ENCODE measurements around the gene SGMS1.

The SGMS1 gene

GRCh38 chr10:50395271-50395670 is 228.5 kb downstream of the SGMS1 start:
- Histone ChIP-seq H3K9me3 (ENCODE audit: insufficient read depth, low read length) (no peaks in the 10 kb centered on the region), H3K27ac (ENCODE audit: low read length) (no peak overlapping the region), H3K79me2 (ENCODE audit: low read length) (peaks cover 4% of the 10 kb centered on the region; the same call in 1 of the 2 replicates), H3K4me3 (ENCODE audit: low read length) (0 out of 2 replicates have a peak overlapping the region, but pooled peaks have one; percentile 10), H2AFZ (ENCODE audit: low read depth, low read length) (no peak overlapping the region), H3K4me1 (ENCODE audit: low read length) (peaks cover 26% of the 10 kb centered on the region), H3K36me3 (replicated peaks; ENCODE audit: low read depth, low read length) (no peaks in the 10 kb centered on the region), H4K20me1 (ENCODE audit: insufficient read depth, low read length) (peaks cover 17% of the 10 kb centered on the region; the same call in 1 of the 2 replicates), H3K4me2 (ENCODE audit: low read length) (peak overlapping the region; percentile 73), H3K9ac (ENCODE audit: low read length) (no peak overlapping the region), H3K27me3 (ENCODE audit: low read depth, low read length) (no peaks in the 10 kb centered on the region)
- no peak for TF ChIP-seq EZH2phosphoT487 (IDR thresholded peaks at IDR 0.05; ENCODE audit: low read depth)
- no peak for TF ChIP-seq CTCF (IDR thresholded peaks at IDR 0.05; ENCODE audit: low read depth, low read length)

GRCh38 chr10:50394832-50395231 is 228.9 kb downstream of the SGMS1 start:
- Histone ChIP-seq H3K27me3 (ENCODE audit: low read depth, low read length) (no peaks in the 10 kb centered on the region), H3K4me2 (ENCODE audit: low read length) (no peak overlapping the region), H3K4me1 (ENCODE audit: low read length) (peaks cover 26% of the 10 kb centered on the region), H4K20me1 (ENCODE audit: insufficient read depth, low read length) (peaks cover 17% of the 10 kb centered on the region; the same call in 1 of the 2 replicates), H3K79me2 (ENCODE audit: low read length) (peaks cover 4% of the 10 kb centered on the region; the same call in 1 of the 2 replicates), H3K9me3 (ENCODE audit: insufficient read depth, low read length) (no peaks in the 10 kb centered on the region), H3K36me3 (replicated peaks; ENCODE audit: low read depth, low read length) (no peaks in the 10 kb centered on the region), H2AFZ (ENCODE audit: low read depth, low read length) (no peak overlapping the region), H3K9ac (ENCODE audit: low read length) (no peak overlapping the region), H3K4me3 (ENCODE audit: low read length) (no peak overlapping the region), H3K27ac (ENCODE audit: low read length) (no peak overlapping the region)
- TF ChIP-seq EZH2phosphoT487 (IDR thresholded peaks at IDR 0.05; ENCODE audit: low read depth), result no peak
- TF ChIP-seq CTCF (IDR thresholded peaks at IDR 0.05; ENCODE audit: low read depth, low read length), result no peak

- H3K27me3 ChIP-seq (ENCODE audit: low read depth, low read length), result no peaks in the 10 kb centered on the region
- no peaks in the 10 kb centered on the region for H3K36me3 ChIP-seq (replicated peaks; ENCODE audit: low read depth, low read length)
- no peaks in the 10 kb centered on the region for H3K9me3 ChIP-seq (ENCODE audit: insufficient read depth, low read length)
- H3K27ac ChIP-seq (ENCODE audit: low read length), result no peak overlapping the region
- H3K4me1 ChIP-seq (ENCODE audit: low read length), result peaks cover 26% of the 10 kb centered on the region
- H3K4me3 ChIP-seq (ENCODE audit: low read length), result no peak overlapping the region
- H3K9ac ChIP-seq (ENCODE audit: low read length), result no peak overlapping the region
- TF ChIP-seq CTCF (IDR thresholded peaks at IDR 0.05; ENCODE audit: low read depth, low read length), result no peak
- no peak for TF ChIP-seq EZH2phosphoT487 (IDR thresholded peaks at IDR 0.05; ENCODE audit: low read depth)
- H3K79me2 ChIP-seq (ENCODE audit: low read length), result peaks cover 4% of the 10 kb centered on the region; the same call in 1 of the 2 replicates
- peaks cover 17% of the 10 kb centered on the region; the same call in 1 of the 2 replicates for H4K20me1 ChIP-seq (ENCODE audit: insufficient read depth, low read length)
- no peak overlapping the region for H2AFZ ChIP-seq (ENCODE audit: low read depth, low read length)
- H3K4me2 ChIP-seq (ENCODE audit: low read length), result no peak overlapping the region
These were observed 229.8 kb downstream of the SGMS1 start for GRCh38 chr10:50393784-50394467.

GRCh38 chr10:50392966-50393718 is 230.6 kb downstream of the SGMS1 start:
- no peaks in the 10 kb centered on the region for H3K36me3 ChIP-seq (replicated peaks; ENCODE audit: low read depth, low read length)
- H3K4me3 ChIP-seq (ENCODE audit: low read length), result no peak overlapping the region
- no peaks in the 10 kb centered on the region for H3K27me3 ChIP-seq (ENCODE audit: low read depth, low read length)
- H4K20me1 ChIP-seq (ENCODE audit: insufficient read depth, low read length), result peaks cover 17% of the 10 kb centered on the region; the same call in 1 of the 2 replicates
- H3K9me3 ChIP-seq (ENCODE audit: insufficient read depth, low read length), result no peaks in the 10 kb centered on the region
- H3K9ac ChIP-seq (ENCODE audit: low read length), result no peak overlapping the region
- H3K27ac ChIP-seq (ENCODE audit: low read length), result no peak overlapping the region
- TF ChIP-seq CTCF (IDR thresholded peaks at IDR 0.05; ENCODE audit: low read depth, low read length), result no peak
- TF ChIP-seq EZH2phosphoT487 (IDR thresholded peaks at IDR 0.05; ENCODE audit: low read depth), result no peak
- peaks cover 4% of the 10 kb centered on the region; the same call in 1 of the 2 replicates for H3K79me2 ChIP-seq (ENCODE audit: low read length)
- H3K4me1 ChIP-seq (ENCODE audit: low read length), result peaks cover 26% of the 10 kb centered on the region
- no peak overlapping the region for H3K4me2 ChIP-seq (ENCODE audit: low read length)
- no peak overlapping the region for H2AFZ ChIP-seq (ENCODE audit: low read depth, low read length)
